ENCODE measurements around the gene NELL1. TPM values are rescaled to one million over a fixed set of nuclear protein-coding genes. Genes with fewer than 3 reads are reported as not detected.

The NELL1 gene
- total RNA-seq, 1 donor from 2014 or later, result not detected

DNA sequence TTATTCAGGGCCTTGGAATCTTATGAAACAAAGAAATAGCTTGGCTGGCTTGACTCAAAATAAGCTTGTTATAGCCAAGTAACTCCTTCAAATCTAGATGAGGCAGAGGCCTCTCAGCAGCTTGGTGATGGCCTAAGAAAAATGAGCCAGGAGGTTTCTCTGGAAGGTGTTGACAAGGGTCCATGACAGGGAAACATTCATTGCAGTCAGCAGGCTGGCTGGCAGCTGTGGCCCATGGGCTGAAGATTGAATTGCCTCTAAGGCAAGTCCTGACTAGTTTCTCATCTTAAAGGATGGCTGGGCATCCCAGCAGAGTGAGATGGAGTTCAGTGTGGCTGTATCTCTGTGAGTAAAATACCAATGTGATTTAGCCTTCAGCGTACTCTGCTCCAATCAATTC is 441.0 kb downstream of the NELL1 start:
- no peak for TF ChIP-seq CTCF (IDR thresholded peaks at IDR 0.05)
- Mint-ChIP-seq H3K27ac (ENCODE audit: unreplicated experiment) (no peak overlapping the region), H3K4me1 (ENCODE audit: unreplicated experiment) (no peaks in the 10 kb centered on the region), H3K4me3 (ENCODE audit: unreplicated experiment) (no peak overlapping the region), H3K27me3 (ENCODE audit: unreplicated experiment) (no peaks in the 10 kb centered on the region), H3K9me3 (ENCODE audit: unreplicated experiment) (peaks cover 38% of the 10 kb centered on the region), H3K36me3 (ENCODE audit: unreplicated experiment) (no peaks in the 10 kb centered on the region)
- DNase-seq (ENCODE audit: extremely low spot score, unreplicated experiment), result no peak

DNA sequence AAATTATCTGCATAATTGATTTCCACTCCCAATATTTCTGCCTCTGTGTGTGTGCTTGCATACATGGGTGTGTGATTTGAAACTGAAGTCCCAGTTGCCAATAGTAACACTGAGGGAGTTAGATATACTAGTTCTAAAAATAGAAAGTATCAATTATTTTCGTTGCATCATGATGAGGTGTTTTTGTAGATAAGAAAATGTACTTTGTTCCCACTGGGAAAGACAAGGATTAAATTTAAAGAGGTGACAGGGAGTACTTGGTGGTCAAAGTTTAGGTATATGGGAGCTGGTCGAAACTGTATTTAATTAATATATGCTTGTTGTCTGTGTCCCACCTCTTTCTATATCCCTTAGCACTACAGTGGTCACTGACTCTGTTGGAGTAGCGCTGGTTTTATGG is 444.5 kb downstream of the NELL1 start:
- no peak for TF ChIP-seq CTCF (IDR thresholded peaks at IDR 0.05)
- H3K36me3 Mint-ChIP-seq (ENCODE audit: unreplicated experiment), result no peaks in the 10 kb centered on the region

GRCh38 chr11:21116009-21116408 is 446.6 kb downstream of the NELL1 start:
- Mint-ChIP-seq H3K4me1 (ENCODE audit: unreplicated experiment) (no peaks in the 10 kb centered on the region), H3K4me3 (ENCODE audit: unreplicated experiment) (no peak overlapping the region), H3K9me3 (ENCODE audit: unreplicated experiment) (peaks cover 30% of the 10 kb centered on the region), H3K27me3 (ENCODE audit: unreplicated experiment) (no peaks in the 10 kb centered on the region), H3K36me3 (ENCODE audit: unreplicated experiment) (no peaks in the 10 kb centered on the region), H3K27ac (ENCODE audit: unreplicated experiment) (no peak overlapping the region)
- DNase-seq (ENCODE audit: extremely low spot score, unreplicated experiment), result no peak
- no peak for TF ChIP-seq CTCF (IDR thresholded peaks at IDR 0.05)

More for the DNA sequence above, 444.5 kb downstream of the NELL1 start:
- Mint-ChIP-seq H3K27me3 (ENCODE audit: unreplicated experiment) (no peaks in the 10 kb centered on the region), H3K9me3 (ENCODE audit: unreplicated experiment) (peaks cover 34% of the 10 kb centered on the region), H3K4me3 (ENCODE audit: unreplicated experiment) (no peak overlapping the region), H3K4me1 (ENCODE audit: unreplicated experiment) (no peaks in the 10 kb centered on the region), H3K27ac (ENCODE audit: unreplicated experiment) (no peak overlapping the region)
- DNase-seq (ENCODE audit: extremely low spot score, unreplicated experiment), result no peak

GRCh38 chr11:21119411-21119810 is 450.0 kb downstream of the NELL1 start:
- DNase-seq (ENCODE audit: extremely low spot score, unreplicated experiment), result no peak
- no peak for TF ChIP-seq CTCF (IDR thresholded peaks at IDR 0.05)
- Mint-ChIP-seq H3K36me3 (ENCODE audit: unreplicated experiment) (no peaks in the 10 kb centered on the region), H3K27me3 (ENCODE audit: unreplicated experiment) (no peaks in the 10 kb centered on the region), H3K4me3 (ENCODE audit: unreplicated experiment) (no peak overlapping the region), H3K4me1 (ENCODE audit: unreplicated experiment) (no peaks in the 10 kb centered on the region), H3K27ac (ENCODE audit: unreplicated experiment) (no peak overlapping the region), H3K9me3 (ENCODE audit: unreplicated experiment) (peaks cover 16% of the 10 kb centered on the region)

DNA sequence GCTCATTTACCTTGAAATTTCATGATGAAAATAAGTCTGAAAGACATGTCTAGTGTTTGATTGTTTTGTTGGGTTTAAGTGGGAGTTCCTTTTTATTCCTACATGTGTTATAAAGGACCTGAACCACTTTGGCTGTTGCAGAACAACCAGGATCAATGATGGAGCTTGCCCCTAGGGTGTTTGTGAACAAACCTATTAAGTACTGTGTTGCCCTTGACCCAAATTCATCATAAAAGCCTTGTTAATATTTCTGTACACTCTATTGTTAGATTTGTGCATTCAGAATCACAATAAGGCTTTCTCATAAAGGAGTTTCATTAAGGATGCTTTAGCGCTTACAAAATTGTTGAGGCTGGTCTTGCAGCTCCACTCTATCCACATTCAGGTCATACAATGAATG is 452.6 kb downstream of the NELL1 start:
- no peak for TF ChIP-seq CTCF (IDR thresholded peaks at IDR 0.05)
- Mint-ChIP-seq H3K9me3 (ENCODE audit: unreplicated experiment) (peaks cover 11% of the 10 kb centered on the region), H3K4me1 (ENCODE audit: unreplicated experiment) (no peaks in the 10 kb centered on the region), H3K36me3 (ENCODE audit: unreplicated experiment) (no peaks in the 10 kb centered on the region), H3K4me3 (ENCODE audit: unreplicated experiment) (no peak overlapping the region), H3K27ac (ENCODE audit: unreplicated experiment) (no peak overlapping the region), H3K27me3 (ENCODE audit: unreplicated experiment) (no peaks in the 10 kb centered on the region)
- DNase-seq (ENCODE audit: extremely low spot score, unreplicated experiment), result no peak

Measured in osteocyte (in vitro differentiated cells).